Prostate gland (tissue), 2 donors: ENCODE results near the gene NOP10.
"Not testable (repeated sequence)": the region's sequence is repeated elsewhere in the genome, so short reads cannot be mapped to it uniquely, and the experiment has no call there.

Experiments used
- POLR2AphosphoS5 ChIP-seq: sonication (generic); formaldehyde crosslinking; IDR thresholded peaks from one replicate; pipeline ENCODE4 v1.6.1; 2017; ENCODE audit warnings: antibody characterized with exemption
- TF ChIP-seq, protein P1 (sequence below), 4 experiments: fragments of 200-600 bp in 2 of 4; fragments of 450-650 bp in 2 of 4; sonication (generic) in 2 of 4; IDR thresholded peaks; 1 replicate in 3 of 4; 2 replicates in 1 of 4; pipeline ENCODE4 v1.5.1; 2016 to 2019; ENCODE audit warnings: antibody characterized with exemption in 4 of 4, mild to moderate bottlenecking in 2 of 4, moderate library complexity in 2 of 4

DNA sequence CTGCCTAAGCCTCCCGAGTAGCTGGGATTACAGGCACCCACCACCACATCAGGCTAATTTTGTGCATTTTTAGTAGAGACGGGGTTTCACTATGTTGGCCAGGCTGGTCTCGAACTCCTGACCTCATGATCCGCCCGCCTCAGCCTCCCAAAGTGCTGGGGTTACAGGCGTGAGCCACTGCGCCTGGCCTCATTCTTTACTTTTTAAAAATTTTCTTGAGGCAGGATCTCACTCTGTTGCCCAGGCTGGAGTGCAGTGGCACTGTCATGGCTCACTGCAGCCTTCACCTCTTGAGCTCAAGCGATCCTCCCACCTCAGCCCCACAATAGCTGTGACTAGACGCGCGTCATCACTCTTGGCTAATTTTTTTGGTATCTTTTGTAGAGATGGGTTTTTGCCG is 10.1 kb upstream of the NOP10 start:
- TF ChIP-seq, protein P1, sequence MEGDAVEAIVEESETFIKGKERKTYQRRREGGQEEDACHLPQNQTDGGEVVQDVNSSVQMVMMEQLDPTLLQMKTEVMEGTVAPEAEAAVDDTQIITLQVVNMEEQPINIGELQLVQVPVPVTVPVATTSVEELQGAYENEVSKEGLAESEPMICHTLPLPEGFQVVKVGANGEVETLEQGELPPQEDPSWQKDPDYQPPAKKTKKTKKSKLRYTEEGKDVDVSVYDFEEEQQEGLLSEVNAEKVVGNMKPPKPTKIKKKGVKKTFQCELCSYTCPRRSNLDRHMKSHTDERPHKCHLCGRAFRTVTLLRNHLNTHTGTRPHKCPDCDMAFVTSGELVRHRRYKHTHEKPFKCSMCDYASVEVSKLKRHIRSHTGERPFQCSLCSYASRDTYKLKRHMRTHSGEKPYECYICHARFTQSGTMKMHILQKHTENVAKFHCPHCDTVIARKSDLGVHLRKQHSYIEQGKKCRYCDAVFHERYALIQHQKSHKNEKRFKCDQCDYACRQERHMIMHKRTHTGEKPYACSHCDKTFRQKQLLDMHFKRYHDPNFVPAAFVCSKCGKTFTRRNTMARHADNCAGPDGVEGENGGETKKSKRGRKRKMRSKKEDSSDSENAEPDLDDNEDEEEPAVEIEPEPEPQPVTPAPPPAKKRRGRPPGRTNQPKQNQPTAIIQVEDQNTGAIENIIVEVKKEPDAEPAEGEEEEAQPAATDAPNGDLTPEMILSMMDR (IDR thresholded peaks at IDR 0.05): not testable (repeated sequence)
- not testable (repeated sequence) for TF ChIP-seq POLR2AphosphoS5
